HepG2 (cell line): ENCODE data around the gene HEXD. TPM values are rescaled to one million over a fixed set of nuclear protein-coding genes. Genes with fewer than 3 reads are reported as not detected.

Experiments
- CAMTA2 ChIP-seq: sonication (generic); formaldehyde crosslinking; IDR thresholded peaks from 2 replicates; pipeline ENCODE4 v1.4.0; 2020; ENCODE audit warnings: mild to moderate bottlenecking, missing genetic modification reagents, borderline replicate concordance
- CCAR2 ChIP-seq: fragments of 200-400 bp; formaldehyde crosslinking; optimal IDR thresholded peaks from 2 replicates; pipeline ENCODE3; 2018; ENCODE audit warnings: low read depth, mild to moderate bottlenecking, low read length, moderate library complexity
- GTF3A ChIP-seq: sonication (generic); formaldehyde crosslinking; conservative IDR thresholded peaks from 2 replicates; pipeline ENCODE4 v1.4.0; 2020; ENCODE audit warnings: mild to moderate bottlenecking, missing genetic modification reagents
- HES4 ChIP-seq: sonication (generic); formaldehyde crosslinking; IDR thresholded peaks from 2 replicates; pipeline ENCODE4 v1.9.0; 2021; ENCODE audit warnings: mild to moderate bottlenecking, missing genetic modification reagents, borderline replicate concordance
- KLF16 ChIP-seq, 2 experiments: sonication (generic) in 1 of 2; formaldehyde crosslinking in 1 of 2; IDR thresholded peaks; 2 replicates each; pipeline versions ENCODE4 v1.6.1 to v1.8.0; 2016 to 2023; ENCODE audit warnings: missing genetic modification reagents in 2 of 2, missing compliant biosample characterization in 1 of 2
- MTA1 ChIP-seq: sonication (generic); formaldehyde crosslinking; IDR thresholded peaks from 2 replicates; pipeline ENCODE4 v1.4.0; 2020; ENCODE audit warnings: missing genetic modification reagents, mild to moderate bottlenecking, borderline replicate concordance
- SRSF1 ChIP-seq: fragments of 200-400 bp; formaldehyde crosslinking; optimal IDR thresholded peaks from 2 replicates; pipeline ENCODE3; 2017; ENCODE audit warnings: mild to moderate bottlenecking, low read depth, low read length, moderate library complexity
- THYN1 ChIP-seq: sonication (generic); formaldehyde crosslinking; IDR thresholded peaks from 2 replicates; pipeline ENCODE4 v1.8.1; 2023; ENCODE audit warnings: low read depth, mild to moderate bottlenecking, moderate library complexity, missing genetic modification reagents, borderline replicate concordance
- ZMYM3 ChIP-seq: sonication (generic); formaldehyde crosslinking; IDR thresholded peaks from 2 replicates; pipeline ENCODE4 v1.5.1; 2020; ENCODE audit warnings: mild to moderate bottlenecking, missing genetic modification reagents
- ZNF296 ChIP-seq: sonication (generic); formaldehyde crosslinking; conservative IDR thresholded peaks from 2 replicates; pipeline ENCODE4 v1.5.0; 2020; ENCODE audit warnings: mild to moderate bottlenecking, missing genetic modification reagents
- ZNF30 ChIP-seq: sonication (generic); formaldehyde crosslinking; IDR thresholded peaks from 2 replicates; pipeline ENCODE4 v1.5.0; 2020; ENCODE audit warnings: mild to moderate bottlenecking, missing genetic modification reagents
- ZSCAN9 ChIP-seq: IDR thresholded peaks from 2 replicates; pipeline ENCODE4 v1.6.1; 2016; ENCODE audit warnings: borderline replicate concordance
- polyA plus RNA-seq, 8 experiments: library from polyadenylated mRNA; depleted of rRNA in 3 of 8; stranded (reverse) in 7 of 8; unstranded in 1 of 8; fragments of >200 nt; fragmentation: Illumina TruSeq in 4 of 8; extraction: Trizol in 4 of 8; gene quantifications; 2 replicates each; pipeline versions ENCODE4 v1.2.1 to v1.2.3, GENCODE V29; 2011 to 2016; ENCODE audit warnings: low read depth in 4 of 8, missing spikeins in 1 of 8, mixed read lengths in 1 of 8; ENCODE audit not compliant: insufficient read depth in 1 of 8
- total RNA-seq, 5 experiments: library from RNA; depleted of rRNA; stranded (reverse); fragments of >200 nt; fragmentation: Illumina TruSeq; extraction: Trizol; gene quantifications; 2 replicates each; pipeline ENCODE4 v1.2.3, GENCODE V29; 2016; ENCODE audit warnings: low read depth in 1 of 5
- TF ChIP-seq, protein P1 (sequence below): fragments of 450-650 bp; IDR thresholded peaks from 2 replicates; pipeline ENCODE4 v1.6.1; 2017
- TF ChIP-seq, protein P2 (sequence below): sonication (generic); formaldehyde crosslinking; IDR thresholded peaks from 2 replicates; pipeline ENCODE4 v1.8.0; 2022; ENCODE audit warnings: missing genetic modification reagents, low read depth, mild to moderate bottlenecking, borderline replicate concordance
- TF ChIP-seq, protein P3 (sequence below): sonication (generic); formaldehyde crosslinking; IDR thresholded peaks from 2 replicates; pipeline ENCODE4 v1.4.0; 2020; ENCODE audit warnings: mild to moderate bottlenecking, missing genetic modification reagents

HEXD gene
- total and polyA plus RNA-seq, 2 of the 13 experiments (the other 11 are each of a cell fraction or from before 2014, with no cell fraction given): 22.3 to 41.8 TPM

DNA sequence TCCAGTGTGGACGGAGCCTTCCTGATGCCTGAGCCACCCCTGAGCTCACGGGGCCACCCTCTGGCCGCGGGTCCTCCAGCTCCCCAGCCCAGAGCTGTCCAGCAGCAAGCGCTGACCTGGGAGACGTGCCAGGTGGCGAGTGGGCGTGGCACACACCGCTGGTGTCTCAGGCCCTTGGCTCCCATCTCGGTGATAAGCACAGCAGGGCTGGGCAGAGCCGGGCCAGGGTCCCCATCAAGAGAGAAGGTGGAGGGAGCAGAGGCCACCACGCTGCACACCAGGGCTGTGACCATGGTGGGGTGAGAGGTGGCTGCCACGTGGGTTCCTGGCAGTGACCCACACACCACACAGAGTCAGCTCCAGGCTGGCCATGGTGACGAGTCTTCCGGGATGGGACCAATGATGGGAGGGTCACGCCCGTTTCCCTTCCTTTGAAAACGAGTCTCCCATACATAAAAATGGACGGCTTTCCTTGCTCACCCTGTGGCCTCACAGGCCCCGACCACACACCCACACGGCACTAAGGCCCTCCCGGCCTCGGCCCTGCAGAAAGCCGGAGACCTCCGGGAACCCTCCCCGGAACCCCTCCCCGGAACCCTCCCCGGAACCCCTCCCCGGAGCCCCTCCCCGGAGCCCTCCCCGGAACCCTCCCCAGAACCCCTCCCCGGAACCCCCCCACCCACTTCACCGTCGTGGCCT is 29.8 kb upstream of the HEXD start (continued):
- TF ChIP-seq SRSF1 (no peak), HES4 (CRISPR knock-in tag) (0 out of 2 replicates have a peak, but pooled peaks have one; percentile 40), THYN1 (CRISPR knock-in tag) (no peak), ZSCAN9 (peak; percentile 65; the same call in 1 of the 2 replicates), GTF3A (CRISPR knock-in tag) (no peak), CAMTA2 (CRISPR knock-in tag) (no peak), ZNF296 (CRISPR knock-in tag) (peak; percentile 85; the same call in 1 of the 2 replicates), KLF16 (CRISPR knock-in tag; IDR thresholded peaks at IDR 0.05) (peak in 1 of 2 experiments; percentile 92; a peak in 2 of 4 replicates), MTA1 (peak; percentile 61; the same call in 1 of the 2 replicates), CCAR2 (no peak), ZNF30 (CRISPR knock-in tag) (no peak), ZMYM3 (CRISPR knock-in tag) (peak; percentile 58; the same call in 1 of the 2 replicates)
- TF ChIP-seq, protein P1, sequence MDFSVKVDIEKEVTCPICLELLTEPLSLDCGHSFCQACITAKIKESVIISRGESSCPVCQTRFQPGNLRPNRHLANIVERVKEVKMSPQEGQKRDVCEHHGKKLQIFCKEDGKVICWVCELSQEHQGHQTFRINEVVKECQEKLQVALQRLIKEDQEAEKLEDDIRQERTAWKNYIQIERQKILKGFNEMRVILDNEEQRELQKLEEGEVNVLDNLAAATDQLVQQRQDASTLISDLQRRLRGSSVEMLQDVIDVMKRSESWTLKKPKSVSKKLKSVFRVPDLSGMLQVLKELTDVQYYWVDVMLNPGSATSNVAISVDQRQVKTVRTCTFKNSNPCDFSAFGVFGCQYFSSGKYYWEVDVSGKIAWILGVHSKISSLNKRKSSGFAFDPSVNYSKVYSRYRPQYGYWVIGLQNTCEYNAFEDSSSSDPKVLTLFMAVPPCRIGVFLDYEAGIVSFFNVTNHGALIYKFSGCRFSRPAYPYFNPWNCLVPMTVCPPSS: no peak
- TF ChIP-seq, protein P2, sequence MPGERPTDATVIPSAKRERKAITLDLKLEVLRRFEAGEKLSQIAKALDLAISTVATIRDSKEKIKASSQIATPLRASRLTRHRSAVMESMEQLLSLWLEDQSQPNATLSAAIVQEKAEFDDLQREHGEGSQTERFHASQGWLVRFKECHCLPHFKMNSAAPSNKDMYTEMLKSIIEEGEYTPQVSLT (CRISPR knock-in tag): no peak
- TF ChIP-seq, protein P3, sequence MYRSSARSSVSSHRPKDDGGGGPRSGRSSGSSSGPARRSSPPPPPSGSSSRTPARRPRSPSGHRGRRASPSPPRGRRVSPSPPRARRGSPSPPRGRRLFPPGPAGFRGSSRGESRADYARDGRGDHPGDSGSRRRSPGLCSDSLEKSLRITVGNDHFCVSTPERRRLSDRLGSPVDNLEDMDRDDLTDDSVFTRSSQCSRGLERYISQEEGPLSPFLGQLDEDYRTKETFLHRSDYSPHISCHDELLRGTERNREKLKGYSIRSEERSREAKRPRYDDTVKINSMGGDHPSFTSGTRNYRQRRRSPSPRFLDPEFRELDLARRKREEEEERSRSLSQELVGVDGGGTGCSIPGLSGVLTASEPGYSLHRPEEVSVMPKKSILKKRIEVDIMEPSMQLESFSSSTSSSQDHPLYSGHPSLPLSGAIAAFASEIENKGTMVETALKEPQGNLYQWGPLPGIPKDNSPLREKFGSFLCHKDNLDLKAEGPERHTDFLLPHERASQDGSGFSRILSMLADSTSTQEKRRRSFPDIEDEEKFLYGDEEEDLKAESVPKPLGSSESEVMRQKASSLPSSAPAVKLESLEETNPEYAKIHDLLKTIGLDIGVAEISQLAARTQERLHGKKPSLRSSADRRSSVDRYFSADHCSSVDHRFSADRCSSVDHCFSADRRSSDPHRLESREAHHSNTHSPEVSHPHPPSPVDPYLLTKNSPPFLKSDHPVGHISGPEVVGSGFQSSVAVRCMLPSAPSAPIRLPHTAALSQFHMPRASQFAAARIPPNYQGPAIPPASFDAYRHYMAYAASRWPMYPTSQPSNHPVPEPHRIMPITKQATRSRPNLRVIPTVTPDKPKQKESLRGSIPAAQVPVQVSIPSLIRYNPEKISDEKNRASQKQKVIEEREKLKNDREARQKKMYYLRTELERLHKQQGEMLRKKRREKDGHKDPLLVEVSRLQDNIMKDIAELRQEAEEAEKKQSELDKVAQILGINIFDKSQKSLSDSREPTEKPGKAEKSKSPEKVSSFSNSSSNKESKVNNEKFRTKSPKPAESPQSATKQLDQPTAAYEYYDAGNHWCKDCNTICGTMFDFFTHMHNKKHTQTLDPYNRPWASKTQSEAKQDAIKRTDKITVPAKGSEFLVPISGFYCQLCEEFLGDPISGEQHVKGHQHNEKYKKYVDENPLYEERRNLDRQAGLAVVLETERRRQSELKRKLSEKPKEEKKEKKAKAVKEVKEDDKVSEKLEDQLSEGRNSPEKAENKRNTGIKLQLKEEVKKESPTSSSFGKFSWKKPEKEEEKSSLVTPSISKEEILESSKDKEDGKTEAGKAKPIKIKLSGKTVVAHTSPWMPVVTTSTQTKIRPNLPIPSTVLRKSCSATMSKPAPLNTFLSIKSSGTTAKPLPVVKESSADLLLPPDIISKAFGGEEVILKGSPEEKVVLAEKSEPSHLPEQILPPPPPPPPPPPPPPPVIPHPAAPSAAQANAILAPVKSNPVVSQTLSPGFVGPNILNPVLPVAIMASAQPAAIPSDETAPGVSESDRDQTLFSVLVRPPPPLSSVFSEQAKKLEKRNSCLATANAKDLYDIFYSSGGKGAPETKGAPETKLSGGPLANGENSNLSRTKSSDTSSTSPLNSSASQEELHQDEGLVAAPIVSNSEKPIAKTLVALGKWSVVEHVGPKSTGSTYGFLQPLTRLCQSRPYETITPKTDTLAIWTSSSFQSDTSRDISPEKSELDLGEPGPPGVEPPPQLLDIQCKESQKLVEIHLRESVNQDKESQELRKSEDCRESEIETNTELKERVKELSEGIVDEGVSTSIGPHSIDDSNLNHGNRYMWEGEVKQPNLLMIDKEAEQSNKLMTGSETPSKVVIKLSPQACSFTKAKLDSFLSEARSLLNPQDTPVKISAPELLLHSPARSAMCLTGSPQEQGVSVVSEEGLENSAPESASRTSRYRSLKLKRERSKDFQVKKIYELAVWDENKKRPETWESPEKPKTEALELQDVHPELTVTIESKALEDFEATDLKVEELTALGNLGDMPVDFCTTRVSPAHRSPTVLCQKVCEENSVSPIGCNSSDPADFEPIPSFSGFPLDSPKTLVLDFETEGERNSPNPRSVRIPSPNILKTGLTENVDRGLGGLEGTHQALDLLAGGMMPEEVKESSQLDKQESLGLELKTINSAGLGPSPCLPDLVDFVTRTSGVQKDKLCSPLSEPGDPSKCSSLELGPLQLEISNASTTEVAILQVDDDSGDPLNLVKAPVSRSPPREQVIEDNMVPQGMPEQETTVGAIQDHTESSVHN: peak; percentile 22; the same call in 1 of the 2 replicates
